BE2C (cell line): Measurements from ENCODE around the gene IL1RAPL2.

Experiments used
- DNase-seq: peaks from one replicate; pipeline ENCODE4 v3.0.0-alpha.2; 2020
- H3K27me3 ChIP-seq: fragments of 250-450 bp; sonication (Bioruptor Pico); 2 replicates; pipeline ENCODE4 v1.5.1; 2020; ENCODE audit warnings: mild to moderate bottlenecking
- H3K36me3 ChIP-seq: fragments of 250-450 bp; sonication (Bioruptor Pico); 2 replicates; pipeline ENCODE4 v1.5.1; 2020; ENCODE audit warnings: mild to moderate bottlenecking
- H3K4me1 ChIP-seq: fragments of 250-450 bp; sonication (Bioruptor Pico); 2 replicates; pipeline ENCODE4 v1.5.1; 2020
- H3K4me3 ChIP-seq: 2 replicates; pipeline ENCODE4 v1.5.1; 2011; ENCODE audit warnings: low read depth, low read length
- H3K9me3 ChIP-seq: fragments of 250-450 bp; sonication (Bioruptor Pico); 2 replicates; pipeline ENCODE4 v1.5.1; 2020
- CTCF ChIP-seq: IDR thresholded peaks from 2 replicates; pipeline ENCODE4 v1.5.1; 2012; ENCODE audit warnings: mild to moderate bottlenecking, low read depth, low read length

The IL1RAPL2 gene

GRCh38 chrX:104842646-104843045 is 276.6 kb downstream of the IL1RAPL2 start:
- Histone ChIP-seq H3K27me3 (no peaks in the 10 kb centered on the region), H3K36me3 (no peaks in the 10 kb centered on the region), H3K4me1 (no peaks in the 10 kb centered on the region), H3K9me3 (no peaks in the 10 kb centered on the region), H3K4me3 (no peak overlapping the region)
- DNase-seq, result no peak
- no peak for TF ChIP-seq CTCF

- Histone ChIP-seq H3K27me3 (no peaks in the 10 kb centered on the region), H3K4me1 (no peaks in the 10 kb centered on the region), H3K4me3 (no peak overlapping the region), H3K36me3 (no peaks in the 10 kb centered on the region), H3K9me3 (no peaks in the 10 kb centered on the region)
- no peak for DNase-seq
- no peak for TF ChIP-seq CTCF
Observed at GRCh38 chrX:104852241-104852640, 286.2 kb downstream of the IL1RAPL2 start.

GRCh38 chrX:104854188-104854587 is 288.2 kb downstream of the IL1RAPL2 start:
- no peaks in the 10 kb centered on the region for H3K36me3 ChIP-seq
- no peaks in the 10 kb centered on the region for H3K27me3 ChIP-seq
- H3K9me3 ChIP-seq, result no peaks in the 10 kb centered on the region
- no peak overlapping the region for H3K4me3 ChIP-seq
- DNase-seq, result no peak
- H3K4me1 ChIP-seq, result no peaks in the 10 kb centered on the region
- no peak for TF ChIP-seq CTCF

GRCh38 chrX:104854790-104855340 is 288.9 kb downstream of the IL1RAPL2 start:
- H3K27me3 ChIP-seq, result no peaks in the 10 kb centered on the region
- no peak for TF ChIP-seq CTCF
- no peak overlapping the region for H3K4me3 ChIP-seq
- no peak for DNase-seq
- H3K4me1 ChIP-seq, result no peaks in the 10 kb centered on the region
- no peaks in the 10 kb centered on the region for H3K36me3 ChIP-seq
- no peaks in the 10 kb centered on the region for H3K9me3 ChIP-seq

GRCh38 chrX:104863466-104863865 is 297.5 kb downstream of the IL1RAPL2 start:
- H3K27me3 ChIP-seq, result no peaks in the 10 kb centered on the region
- no peaks in the 10 kb centered on the region for H3K36me3 ChIP-seq
- no peak for DNase-seq
- no peak overlapping the region for H3K4me3 ChIP-seq
- no peak for TF ChIP-seq CTCF
- H3K9me3 ChIP-seq, result no peaks in the 10 kb centered on the region
- H3K4me1 ChIP-seq, result no peaks in the 10 kb centered on the region

- no peaks in the 10 kb centered on the region for H3K4me1 ChIP-seq
- H3K9me3 ChIP-seq, result no peaks in the 10 kb centered on the region
- no peak for DNase-seq
- no peak for TF ChIP-seq CTCF
- no peaks in the 10 kb centered on the region for H3K36me3 ChIP-seq
- no peak overlapping the region for H3K4me3 ChIP-seq
- H3K27me3 ChIP-seq, result no peaks in the 10 kb centered on the region
Observed at GRCh38 chrX:104864296-104864695, 298.3 kb downstream of the IL1RAPL2 start.
